SH-SY5Y (cell line): Measurements from ENCODE around the gene S100A5.

Source experiments
- GATA2 ChIP-seq: IDR thresholded peaks from 2 replicates; pipeline ENCODE4 v1.6.1; 2011; ENCODE audit warnings: mild to moderate bottlenecking, low read depth, low read length
- GATA3 ChIP-seq: IDR thresholded peaks from 2 replicates; pipeline ENCODE4 v1.6.1; 2011; ENCODE audit warnings: low read depth, mild to moderate bottlenecking, low read length, moderate library complexity

DNA sequence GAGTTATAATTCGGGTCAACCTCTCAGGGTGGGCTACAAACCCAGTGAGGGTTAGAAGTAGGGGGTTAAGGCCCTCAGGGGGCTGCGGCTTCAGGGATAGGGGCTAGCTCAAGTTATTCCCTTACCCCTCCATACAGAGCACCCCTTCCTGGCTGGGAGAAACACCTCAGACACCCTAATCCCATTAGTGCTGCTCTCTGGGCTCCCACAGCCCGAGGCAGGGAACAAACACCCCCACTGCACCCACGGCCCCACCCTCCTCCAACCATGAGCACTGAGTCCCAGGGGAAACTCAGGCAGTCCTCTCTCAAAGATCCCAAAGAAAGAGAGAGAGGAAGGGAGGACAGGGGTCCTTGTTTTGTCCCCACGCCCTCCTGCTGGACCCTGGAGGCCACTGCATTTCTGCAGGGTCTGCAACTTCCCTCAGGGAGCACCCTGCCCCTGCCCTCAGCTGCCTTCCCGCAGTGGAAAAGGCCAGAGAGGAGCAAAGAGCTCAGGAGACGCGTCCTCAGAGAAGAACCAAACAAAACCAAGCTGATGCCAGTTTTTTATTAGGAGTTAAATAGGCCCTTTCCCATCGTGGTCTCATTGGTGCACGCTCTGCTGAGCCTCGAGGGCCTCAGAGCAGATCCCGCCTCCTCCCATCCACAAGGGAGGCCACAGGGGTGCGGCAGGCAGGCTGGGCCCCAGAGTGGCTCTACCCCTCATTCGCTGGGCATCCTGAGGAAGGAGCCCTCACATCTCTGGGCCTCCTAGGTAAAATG is 6.2 kb upstream of the S100A5 start:
- TF ChIP-seq GATA3 = no peak
- TF ChIP-seq GATA2 = no peak
